CD8-positive, alpha-beta memory T cell (primary cell): ENCODE measurements around the gene GUCA1A. TPM values are rescaled to one million over a fixed set of nuclear protein-coding genes. Genes with fewer than 3 reads are reported as not detected.
A peak's percentile ranks its signal among the peaks of the same experiment; 100 is the strongest.

Experiments used
- CTCF ChIA-PET: fragments of 350-600 bp; sonication (Branson Sonifier 250); formaldehyde crosslinking; loops from one replicate; lab custom pipeline; 2021; ENCODE audit warnings: antibody characterized with exemption; lab: Charles Lee
- POLR2A ChIA-PET: fragments of 350-600 bp; sonication (Branson Sonifier 250); formaldehyde crosslinking; loops from one replicate; lab custom pipeline; 2021; ENCODE audit warnings: antibody characterized with exemption; lab: Charles Lee
- DNase-seq, 5 donors: peaks; one replicate each; pipeline versions ENCODE4 v3.0.0 to v3.0.0-alpha.2; 2020 to 2022; ENCODE audit warnings: mixed read lengths in 1 of 5
- H3K27ac ChIP-seq: one replicate; pipeline ENCODE4 v1.7.0; 2013; ENCODE audit warnings: low read depth, mild to moderate bottlenecking, low read length, moderate library complexity
- H3K27me3 ChIP-seq: 2 replicates; pipeline ENCODE4 v1.7.0; 2013; ENCODE audit warnings: low read length, mild to moderate bottlenecking; ENCODE audit not compliant: insufficient read depth, poor library complexity, severe bottlenecking
- H3K36me3 ChIP-seq: 2 replicates; pipeline ENCODE4 v1.7.0; 2013; ENCODE audit warnings: mild to moderate bottlenecking, low read length, moderate library complexity; ENCODE audit not compliant: insufficient read depth
- H3K4me1 ChIP-seq: 2 replicates; pipeline ENCODE4 v1.7.0; 2013; ENCODE audit warnings: mild to moderate bottlenecking, low read length, moderate library complexity; ENCODE audit not compliant: insufficient read depth
- H3K4me3 ChIP-seq: 2 replicates; pipeline ENCODE4 v1.7.0; 2013; ENCODE audit warnings: mild to moderate bottlenecking, low read length
- H3K9me3 ChIP-seq: 2 replicates; pipeline ENCODE4 v1.7.0; 2013; ENCODE audit warnings: mild to moderate bottlenecking, low read length
- H3K27ac Mint-ChIP-seq, 8 donors: one replicate each; pipeline ENCODE4 v1.8.0; 2020 to 2021; ENCODE audit warnings: mixed read lengths in 8 of 8, mild to moderate bottlenecking in 6 of 8, inconsistent platforms in 3 of 8, moderate library complexity in 3 of 8
- H3K27me3 Mint-ChIP-seq, 2 donors: one replicate each; pipeline ENCODE4 v1.8.0; 2020 to 2021; ENCODE audit warnings: mixed read lengths in 2 of 2, mild to moderate bottlenecking in 1 of 2, moderate library complexity in 1 of 2
- H3K36me3 Mint-ChIP-seq, 3 donors: one replicate each; pipeline ENCODE4 v1.8.0; 2020 to 2021; ENCODE audit warnings: mixed read lengths in 3 of 3, inconsistent platforms in 1 of 3, mild to moderate bottlenecking in 1 of 3
- H3K4me1 Mint-ChIP-seq, 3 donors: one replicate each; pipeline ENCODE4 v1.8.0; 2020 to 2021; ENCODE audit warnings: mixed read lengths in 3 of 3, inconsistent platforms in 1 of 3, mild to moderate bottlenecking in 1 of 3
- H3K4me3 Mint-ChIP-seq, 7 donors: one replicate each; pipeline ENCODE4 v1.8.0; 2020 to 2021; ENCODE audit warnings: mixed read lengths in 7 of 7, mild to moderate bottlenecking in 6 of 7, moderate library complexity in 4 of 7, inconsistent platforms in 2 of 7
- H3K9me3 Mint-ChIP-seq, 5 donors: one replicate each; pipeline ENCODE4 v1.8.0; 2020 to 2022; ENCODE audit warnings: mixed read lengths in 5 of 5, mild to moderate bottlenecking in 3 of 5, moderate library complexity in 2 of 5, inconsistent platforms in 1 of 5
- polyA plus RNA-seq: library from polyadenylated mRNA; unstranded; fragments of 300-500 nt; fragmentation: Illumina TruSeq; gene quantifications from one replicate; pipeline ENCODE4 v1.2.3, GENCODE V29; 2021
- total RNA-seq, 2 experiments: library from RNA; stranded (reverse); gene quantifications; one replicate each; pipeline ENCODE4 v1.2.3, GENCODE V29; 2021

GUCA1A gene
- not detected for total RNA-seq
- not detected for polyA plus RNA-seq

DNA sequence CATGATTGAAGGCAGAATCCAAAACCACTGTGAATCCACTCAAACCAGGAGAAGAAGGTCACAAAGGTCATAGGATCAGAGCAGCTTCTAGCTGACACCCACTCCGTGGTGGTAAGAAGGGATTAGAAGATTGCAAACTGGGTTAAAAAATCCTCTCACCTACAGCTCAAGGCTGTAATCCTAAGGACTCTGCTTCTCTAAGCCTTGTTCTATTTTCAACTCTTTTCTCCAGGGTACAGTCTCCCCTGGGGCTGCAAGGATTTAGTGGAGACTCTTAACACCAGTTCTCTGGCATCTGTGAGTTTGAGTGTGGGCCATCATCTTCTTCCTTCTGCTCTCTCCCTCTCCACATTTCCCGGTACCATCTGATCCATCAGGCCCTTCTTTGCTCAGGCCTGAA, at the start of gene GUCA1A:
Gene GUCA1A (plus strand): TSS at position 264 of the 400 bp plus-strand sequence. CDS start 250 bp downstream, outside the sequence.
- peak within 1 kb of the TSS in 1 of 8 donors; percentile 92 for H3K27ac Mint-ChIP-seq
- no peaks in the 10 kb centered on the region for H3K9me3 Mint-ChIP-seq
- Histone ChIP-seq H3K4me1 (no peaks in the 10 kb centered on the region), H3K9me3 (no peaks in the 10 kb centered on the region), H3K4me3 (no peak within 1 kb of the TSS), H3K36me3 (no peaks in the 10 kb centered on the region), H3K27me3 (no peaks in the 10 kb centered on the region), H3K27ac (no peak within 1 kb of the TSS)
- no peaks in the 10 kb centered on the region for H3K36me3 Mint-ChIP-seq
- no peak within 1 kb of the TSS for H3K4me3 Mint-ChIP-seq
- peaks cover 0 to 4% (median 0%) of the 10 kb centered on the region in 3 donors for H3K4me1 Mint-ChIP-seq
- DNase-seq, result no peak
- CTCF ChIA-PET, result interaction anchor here (1.1 kb wide), 1 partner anchor 327 kb away, joined by 3 read pairs; no protein-coding TSS in a partner anchor
- POLR2A ChIA-PET, result no interaction called here
- H3K27me3 Mint-ChIP-seq, result peaks cover 3 to 6% of the 10 kb centered on the region in 2 donors

GRCh38 chr6:42123379-42124103, 49.6 kb upstream of the GUCA1A start:
- Histone ChIP-seq H3K4me3 (no peak overlapping the region), H3K36me3 (no peaks in the 10 kb centered on the region), H3K9me3 (no peaks in the 10 kb centered on the region), H3K4me1 (no peaks in the 10 kb centered on the region), H3K27ac (no peak overlapping the region), H3K27me3 (no peaks in the 10 kb centered on the region)
- CTCF ChIA-PET, result interaction anchor here (1.8 kb wide), 1 partner anchor 19 kb away, joined by 5 read pairs; no protein-coding TSS in a partner anchor
- Mint-ChIP-seq H3K4me1 (no peaks in the 10 kb centered on the region), H3K4me3 (no peak overlapping the region), H3K27ac (peak overlapping the region in 1 of 8 donors; percentile 33), H3K36me3 (no peaks in the 10 kb centered on the region), H3K27me3 (peaks cover 0 to 2% of the 10 kb centered on the region in 2 donors), H3K9me3 (no peaks in the 10 kb centered on the region)
- POLR2A ChIA-PET, result no interaction called here
- no peak for DNase-seq

GRCh38 chr6:42124223-42124836, 48.8 kb upstream of the GUCA1A start:
- no peaks in the 10 kb centered on the region for H3K36me3 Mint-ChIP-seq
- Histone ChIP-seq H3K9me3 (no peaks in the 10 kb centered on the region), H3K27ac (no peak overlapping the region), H3K4me1 (no peaks in the 10 kb centered on the region), H3K36me3 (no peaks in the 10 kb centered on the region), H3K4me3 (no peak overlapping the region), H3K27me3 (no peaks in the 10 kb centered on the region)
- CTCF ChIA-PET, result interaction anchor here (1.8 kb wide), 1 partner anchor 20 kb away, joined by 5 read pairs; no protein-coding TSS in a partner anchor
- H3K27ac Mint-ChIP-seq, result no peak overlapping the region
- H3K9me3 Mint-ChIP-seq, result no peaks in the 10 kb centered on the region
- H3K4me1 Mint-ChIP-seq, result no peaks in the 10 kb centered on the region
- H3K27me3 Mint-ChIP-seq, result peaks cover 0 to 2% of the 10 kb centered on the region in 2 donors
- POLR2A ChIA-PET, result no interaction called here
- DNase-seq, result no peak
- H3K4me3 Mint-ChIP-seq, result no peak overlapping the region

GRCh38 chr6:42125231-42125630, 47.9 kb upstream of the GUCA1A start:
- H3K9me3 Mint-ChIP-seq, result no peaks in the 10 kb centered on the region
- H3K27ac Mint-ChIP-seq, result no peak overlapping the region
- H3K27ac ChIP-seq, result no peak overlapping the region
- H3K9me3 ChIP-seq, result no peaks in the 10 kb centered on the region
- no peaks in the 10 kb centered on the region for H3K27me3 ChIP-seq
- no peak for DNase-seq
- no peak overlapping the region for H3K4me3 ChIP-seq
- no peaks in the 10 kb centered on the region for H3K36me3 ChIP-seq
- H3K4me3 Mint-ChIP-seq, result no peak overlapping the region
- ChIA-PET CTCF (interaction anchor here (1.8 kb wide), 1 partner anchor 21 kb away, joined by 5 read pairs; no protein-coding TSS in a partner anchor), POLR2A (no interaction called here)
- no peaks in the 10 kb centered on the region for H3K36me3 Mint-ChIP-seq
- H3K4me1 ChIP-seq, result no peaks in the 10 kb centered on the region
- peaks cover 0 to 2% of the 10 kb centered on the region in 2 donors for H3K27me3 Mint-ChIP-seq
- H3K4me1 Mint-ChIP-seq, result no peaks in the 10 kb centered on the region

- Mint-ChIP-seq H3K4me3 (no peak overlapping the region), H3K36me3 (no peaks in the 10 kb centered on the region), H3K27me3 (peaks cover 0 to 2% of the 10 kb centered on the region in 2 donors), H3K9me3 (no peaks in the 10 kb centered on the region), H3K4me1 (no peaks in the 10 kb centered on the region), H3K27ac (peak overlapping the region in 1 of 8 donors; percentile 84)
- CTCF ChIA-PET, result interaction anchor here (1.8 kb wide), 1 partner anchor 21 kb away, joined by 5 read pairs; no protein-coding TSS in a partner anchor
- no peaks in the 10 kb centered on the region for H3K4me1 ChIP-seq
- no peak overlapping the region for H3K27ac ChIP-seq
- POLR2A ChIA-PET, result no interaction called here
- H3K36me3 ChIP-seq, result no peaks in the 10 kb centered on the region
- no peaks in the 10 kb centered on the region for H3K9me3 ChIP-seq
- no peak for DNase-seq
- no peak overlapping the region for H3K4me3 ChIP-seq
- H3K27me3 ChIP-seq, result no peaks in the 10 kb centered on the region
Measured at GRCh38 chr6:42125663-42126062, 47.5 kb upstream of the GUCA1A start.

DNA sequence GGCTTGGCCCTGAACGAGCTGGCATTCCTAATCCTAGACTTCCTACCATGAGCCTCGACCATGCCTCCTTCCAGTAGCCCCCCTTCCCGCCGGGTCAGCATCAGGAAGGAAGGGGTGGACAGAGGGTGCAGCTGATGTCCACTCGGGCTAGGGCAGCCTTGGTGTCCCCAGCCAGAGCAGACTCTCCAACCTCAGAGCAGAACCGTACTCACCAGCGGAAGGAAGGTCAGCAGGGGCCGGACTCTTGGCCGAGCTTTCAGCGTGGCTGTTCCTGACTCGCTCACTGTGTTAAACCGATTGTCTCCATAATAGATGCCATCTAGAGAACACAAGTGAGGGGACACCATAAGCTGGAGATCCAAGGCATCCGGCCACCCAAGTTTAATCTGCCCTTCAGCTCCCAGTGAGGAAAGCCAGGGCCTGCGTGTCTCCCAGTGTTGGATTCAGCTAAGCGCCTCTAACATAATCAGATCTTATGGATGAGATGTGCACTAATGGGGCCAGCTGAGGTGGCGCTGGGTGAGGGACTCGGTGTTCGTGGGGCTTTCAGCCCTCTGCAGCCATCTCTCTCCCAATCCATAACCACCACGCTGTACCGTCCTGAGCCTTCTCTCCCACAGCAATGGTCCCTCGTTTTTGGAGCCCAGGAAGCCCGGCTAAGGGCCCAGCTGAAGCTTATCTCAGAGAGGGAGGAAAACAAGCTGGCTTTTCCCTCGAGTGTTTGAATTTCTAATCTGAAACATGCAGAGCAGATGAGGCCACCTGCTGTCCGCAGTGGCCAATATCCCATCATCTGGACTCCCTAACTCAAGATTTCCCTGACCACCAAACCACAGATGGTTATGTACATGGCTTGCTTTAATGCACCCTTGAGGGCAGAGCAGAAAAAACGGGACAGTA, 44.5 kb upstream of the GUCA1A start:
- Histone ChIP-seq H3K9me3 (no peaks in the 10 kb centered on the region), H3K4me3 (no peak overlapping the region), H3K36me3 (no peaks in the 10 kb centered on the region), H3K4me1 (no peaks in the 10 kb centered on the region), H3K27me3 (no peaks in the 10 kb centered on the region), H3K27ac (no peak overlapping the region)
- H3K4me1 Mint-ChIP-seq, result no peaks in the 10 kb centered on the region
- H3K27me3 Mint-ChIP-seq, result peaks cover 2 to 3% of the 10 kb centered on the region in 2 donors
- ChIA-PET POLR2A (no interaction called here), CTCF (no interaction called here)
- DNase-seq, result no peak
- peak overlapping the region in 1 of 8 donors; percentile 27 for H3K27ac Mint-ChIP-seq
- H3K36me3 Mint-ChIP-seq, result no peaks in the 10 kb centered on the region
- peak overlapping the region in 1 of 7 donors; percentile 2 for H3K4me3 Mint-ChIP-seq
- no peaks in the 10 kb centered on the region for H3K9me3 Mint-ChIP-seq

DNA sequence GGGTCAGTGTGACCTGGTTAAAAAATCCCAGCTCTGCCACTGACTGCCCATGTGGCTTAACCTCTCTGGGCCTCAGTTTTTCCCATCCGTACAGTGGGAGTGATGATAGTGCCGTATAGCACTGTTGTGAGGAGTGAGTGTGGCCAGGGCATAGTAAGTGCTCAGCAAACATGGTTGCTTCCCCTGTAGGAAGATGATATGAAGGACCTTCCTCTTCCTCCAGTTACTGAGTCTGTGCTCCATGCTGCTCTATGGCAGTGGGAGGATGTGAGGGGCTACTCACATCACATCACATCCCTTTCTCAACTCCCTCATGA, 43.8 kb upstream of the GUCA1A start:
- Histone ChIP-seq H3K36me3 (no peaks in the 10 kb centered on the region), H3K27ac (no peak overlapping the region), H3K4me3 (no peak overlapping the region), H3K4me1 (no peaks in the 10 kb centered on the region), H3K9me3 (no peaks in the 10 kb centered on the region), H3K27me3 (no peaks in the 10 kb centered on the region)
- peaks cover 2 to 3% of the 10 kb centered on the region in 2 donors for H3K27me3 Mint-ChIP-seq
- no peaks in the 10 kb centered on the region for H3K4me1 Mint-ChIP-seq
- H3K36me3 Mint-ChIP-seq, result no peaks in the 10 kb centered on the region
- H3K27ac Mint-ChIP-seq, result no peak overlapping the region
- ChIA-PET POLR2A (no interaction called here), CTCF (no interaction called here)
- no peak for DNase-seq
- H3K9me3 Mint-ChIP-seq, result no peaks in the 10 kb centered on the region
- H3K4me3 Mint-ChIP-seq, result no peak overlapping the region
